ENCODE data around the gene CAP1. TPM values are rescaled to one million over a fixed set of nuclear protein-coding genes. Genes with fewer than 3 reads are reported as not detected.
"Not testable (repeated sequence)": the region's sequence is repeated elsewhere in the genome, so short reads cannot be mapped to it uniquely, and the experiment has no call there.

The CAP1 gene
- total RNA-seq, 6 experiments from 2014 or later, result 665 to 743 (median 688) TPM

DNA sequence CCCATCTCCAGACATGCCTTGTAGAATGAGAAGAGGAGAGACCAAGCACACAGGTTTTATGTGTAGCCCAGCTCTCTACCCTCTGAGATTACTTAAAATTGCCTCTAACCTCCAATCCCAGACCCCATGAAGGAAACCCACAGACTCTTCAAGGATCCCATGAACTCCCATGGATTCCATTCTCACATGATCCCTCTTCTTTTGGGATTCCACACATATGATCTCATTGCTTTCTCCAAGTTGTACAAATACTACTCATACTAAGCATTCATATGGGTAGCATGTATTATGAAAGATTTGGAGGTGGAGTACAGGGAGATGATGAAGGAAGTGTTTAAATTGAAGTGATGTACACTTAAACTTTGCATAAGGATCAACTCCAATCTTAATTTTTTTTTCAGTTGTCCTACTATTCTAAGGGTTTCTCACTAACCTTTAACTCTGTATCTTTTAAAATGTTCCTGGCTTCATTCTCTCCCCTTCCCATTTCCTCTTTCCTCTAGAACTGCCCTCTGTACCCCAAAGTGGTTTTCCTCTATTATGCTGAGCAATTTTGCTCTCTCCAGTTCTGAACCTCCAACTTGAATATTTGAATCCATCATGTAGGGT is 44.0 kb upstream of the CAP1 start:
- peaks cover 15% of the 10 kb centered on the region for H3K4me1 Mint-ChIP-seq (ENCODE audit: low read depth)
- H3K36me3 Mint-ChIP-seq (ENCODE audit: low read depth), result no peaks in the 10 kb centered on the region
- no peaks in the 10 kb centered on the region for H3K9me3 Mint-ChIP-seq
- no peak overlapping the region for H3K27ac Mint-ChIP-seq
- no peak overlapping the region for H3K4me3 Mint-ChIP-seq
- TF ChIP-seq, protein P1, sequence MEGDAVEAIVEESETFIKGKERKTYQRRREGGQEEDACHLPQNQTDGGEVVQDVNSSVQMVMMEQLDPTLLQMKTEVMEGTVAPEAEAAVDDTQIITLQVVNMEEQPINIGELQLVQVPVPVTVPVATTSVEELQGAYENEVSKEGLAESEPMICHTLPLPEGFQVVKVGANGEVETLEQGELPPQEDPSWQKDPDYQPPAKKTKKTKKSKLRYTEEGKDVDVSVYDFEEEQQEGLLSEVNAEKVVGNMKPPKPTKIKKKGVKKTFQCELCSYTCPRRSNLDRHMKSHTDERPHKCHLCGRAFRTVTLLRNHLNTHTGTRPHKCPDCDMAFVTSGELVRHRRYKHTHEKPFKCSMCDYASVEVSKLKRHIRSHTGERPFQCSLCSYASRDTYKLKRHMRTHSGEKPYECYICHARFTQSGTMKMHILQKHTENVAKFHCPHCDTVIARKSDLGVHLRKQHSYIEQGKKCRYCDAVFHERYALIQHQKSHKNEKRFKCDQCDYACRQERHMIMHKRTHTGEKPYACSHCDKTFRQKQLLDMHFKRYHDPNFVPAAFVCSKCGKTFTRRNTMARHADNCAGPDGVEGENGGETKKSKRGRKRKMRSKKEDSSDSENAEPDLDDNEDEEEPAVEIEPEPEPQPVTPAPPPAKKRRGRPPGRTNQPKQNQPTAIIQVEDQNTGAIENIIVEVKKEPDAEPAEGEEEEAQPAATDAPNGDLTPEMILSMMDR (IDR thresholded peaks at IDR 0.05), result no peak
- DNase-seq, result no peak
- no peaks in the 10 kb centered on the region; the same call in none of the 2 replicates for H3K27me3 Mint-ChIP-seq (ENCODE audit: insufficient read depth)

- TF ChIP-seq, protein P1 (IDR thresholded peaks at IDR 0.05), result no peak
- Mint-ChIP-seq H3K4me3 (no peak overlapping the region), H3K27ac (no peak overlapping the region), H3K4me1 (ENCODE audit: low read depth) (peaks cover 6% of the 10 kb centered on the region), H3K36me3 (ENCODE audit: low read depth) (no peaks in the 10 kb centered on the region), H3K27me3 (ENCODE audit: insufficient read depth) (peaks cover 2% of the 10 kb centered on the region), H3K9me3 (no peaks in the 10 kb centered on the region)
- DNase-seq, result no peak
Measured at GRCh38 chr1:40001456-40001855, 39.1 kb upstream of the CAP1 start.

DNA sequence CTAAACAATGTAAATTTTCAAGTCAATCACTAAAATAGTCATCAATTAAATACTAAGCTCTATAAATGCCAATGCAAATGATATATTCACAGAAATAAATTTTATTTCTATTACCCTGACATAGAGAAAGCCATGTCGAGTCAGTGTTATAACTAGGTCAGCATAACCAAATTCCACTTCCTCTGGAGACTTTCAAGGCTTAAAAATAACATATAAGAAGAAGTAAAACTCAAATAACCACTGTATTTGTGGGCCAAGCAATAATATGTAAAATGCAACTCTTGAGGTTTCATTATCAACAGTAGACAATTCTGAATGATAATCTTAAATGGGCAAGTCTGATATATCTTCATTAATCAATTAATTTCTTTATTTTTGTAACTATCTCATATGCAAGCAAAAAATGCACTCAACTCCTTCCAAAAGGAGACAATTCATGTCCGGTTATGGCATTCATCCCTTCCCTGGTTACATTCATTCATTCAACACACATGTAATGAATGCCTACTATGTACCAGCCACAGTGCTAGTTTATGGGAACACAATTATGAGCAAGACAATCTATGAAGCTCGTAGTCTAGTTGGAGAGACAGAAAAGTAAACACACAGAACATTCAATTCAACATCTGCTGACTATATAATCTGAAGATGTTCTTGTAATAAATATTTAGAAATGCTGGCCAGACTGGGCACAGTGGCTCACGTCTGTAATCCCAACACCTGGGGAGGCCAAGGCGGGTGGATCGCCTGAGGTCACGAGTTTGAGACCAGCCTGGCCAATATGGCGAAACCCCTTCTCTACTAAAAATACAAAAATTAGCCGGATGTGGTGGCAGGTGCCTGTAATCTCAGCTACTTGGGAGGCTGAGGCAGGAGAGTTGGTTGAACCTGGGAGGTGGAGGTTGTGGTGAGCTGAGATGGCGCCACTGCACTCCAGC is 37.1 kb upstream of the CAP1 start:
- TF ChIP-seq, protein P1 (IDR thresholded peaks at IDR 0.05), result no peak
- H3K4me1 Mint-ChIP-seq (ENCODE audit: low read depth), result peaks cover 6% of the 10 kb centered on the region
- H3K9me3 Mint-ChIP-seq, result no peaks in the 10 kb centered on the region
- H3K27me3 Mint-ChIP-seq (ENCODE audit: insufficient read depth), result peaks cover 2% of the 10 kb centered on the region
- H3K27ac Mint-ChIP-seq, result no peak overlapping the region
- H3K4me3 Mint-ChIP-seq, result no peak overlapping the region
- no peaks in the 10 kb centered on the region for H3K36me3 Mint-ChIP-seq (ENCODE audit: low read depth)
- no peak for DNase-seq

GRCh38 chr1:40004857-40005256 is 35.7 kb upstream of the CAP1 start:
- TF ChIP-seq, protein P1 (IDR thresholded peaks at IDR 0.05), result no peak
- Mint-ChIP-seq H3K4me3 (no peak overlapping the region), H3K27me3 (ENCODE audit: insufficient read depth) (peaks cover 2% of the 10 kb centered on the region), H3K4me1 (ENCODE audit: low read depth) (peaks cover 6% of the 10 kb centered on the region), H3K9me3 (no peaks in the 10 kb centered on the region), H3K36me3 (ENCODE audit: low read depth) (no peaks in the 10 kb centered on the region), H3K27ac (no peak overlapping the region)
- DNase-seq, result no peak

GRCh38 chr1:40007481-40008034 is 33.0 kb upstream of the CAP1 start:
- not testable (repeated sequence) for H3K27ac Mint-ChIP-seq; DNase-seq; H3K27me3 Mint-ChIP-seq (ENCODE audit: insufficient read depth); H3K4me1 Mint-ChIP-seq (ENCODE audit: low read depth); H3K9me3 Mint-ChIP-seq; H3K4me3 Mint-ChIP-seq; H3K36me3 Mint-ChIP-seq (ENCODE audit: low read depth)

- DNase-seq, result no peak
- H3K36me3 Mint-ChIP-seq (ENCODE audit: low read depth), result no peaks in the 10 kb centered on the region
- no peaks in the 10 kb centered on the region for H3K9me3 Mint-ChIP-seq
- H3K27me3 Mint-ChIP-seq (ENCODE audit: insufficient read depth), result peaks cover 4% of the 10 kb centered on the region
- peaks cover 34% of the 10 kb centered on the region for H3K4me1 Mint-ChIP-seq (ENCODE audit: low read depth)
- TF ChIP-seq, protein P1 (IDR thresholded peaks at IDR 0.05), result no peak
- H3K27ac Mint-ChIP-seq, result no peak overlapping the region
- H3K4me3 Mint-ChIP-seq, result no peak overlapping the region
Measured at GRCh38 chr1:40011198-40011597, 29.3 kb upstream of the CAP1 start.

All from HFFc6 (cell line).